ENCODE measurements around the gene RHOH. TPM values are rescaled to one million over a fixed set of nuclear protein-coding genes. Genes with fewer than 3 reads are reported as not detected.

Gene RHOH
- total RNA-seq, 4 donors from 2014 or later: 1.8 to 5.8 (median 4.6) TPM

- TF ChIP-seq CTCF (IDR thresholded peaks at IDR 0.05): no peak
- DNase-seq (ENCODE audit: low spot score): no peak
- ATAC-seq (ENCODE audit: low FRiP score): no peak
Observed at GRCh38 chr4:40178672-40179071, 18.2 kb upstream of the RHOH start.

GRCh38 chr4:40179360-40179759 lies 17.5 kb upstream of the RHOH start:
- TF ChIP-seq CTCF (IDR thresholded peaks at IDR 0.05): no peak
- DNase-seq (ENCODE audit: low spot score) (no peak), ATAC-seq (ENCODE audit: low FRiP score) (no peak)

GRCh38 chr4:40180356-40180755 lies 16.5 kb upstream of the RHOH start:
- no peak for TF ChIP-seq CTCF (IDR thresholded peaks at IDR 0.05)
- DNase-seq (ENCODE audit: low spot score): no peak
- ATAC-seq (ENCODE audit: low FRiP score): no peak

GRCh38 chr4:40182001-40182400 lies 14.8 kb upstream of the RHOH start:
- ATAC-seq (ENCODE audit: low FRiP score) (no peak), DNase-seq (ENCODE audit: low spot score) (no peak)
- no peak for TF ChIP-seq CTCF (IDR thresholded peaks at IDR 0.05)

GRCh38 chr4:40182954-40183353 lies 13.9 kb upstream of the RHOH start:
- TF ChIP-seq CTCF (IDR thresholded peaks at IDR 0.05): no peak
- ATAC-seq (ENCODE audit: low FRiP score) (no peak), DNase-seq (ENCODE audit: low spot score) (no peak)

GRCh38 chr4:40183615-40184411 lies 13.0 kb upstream of the RHOH start:
- TF ChIP-seq CTCF (IDR thresholded peaks at IDR 0.05): no peak
- DNase-seq (ENCODE audit: low spot score) (no peak), ATAC-seq (ENCODE audit: low FRiP score) (peak; percentile 19)

Measured in omental fat pad (tissue), 4 donors.